ENCODE results near the gene QPRT.

DNA sequence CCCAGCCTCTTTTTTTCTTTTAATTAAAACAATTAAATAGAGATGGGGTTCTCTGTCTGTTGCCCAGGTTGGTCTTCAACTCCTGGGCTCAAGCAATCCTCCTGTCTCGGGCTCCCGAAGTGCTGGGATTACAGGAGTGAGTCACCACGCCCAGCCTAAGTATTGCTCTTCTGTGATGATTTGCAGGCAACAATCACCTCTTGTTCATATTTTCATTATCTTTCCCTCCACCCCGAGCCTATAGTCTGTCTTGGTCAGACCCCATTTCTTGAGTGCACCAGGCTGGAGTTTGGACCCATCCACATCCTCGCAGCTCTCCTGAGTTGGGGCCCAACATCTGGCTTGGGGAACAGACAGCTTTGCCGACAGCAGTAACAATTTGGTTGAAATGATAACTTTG lies 20.3 kb upstream of the QPRT start:
- TF ChIP-seq, protein P1, sequence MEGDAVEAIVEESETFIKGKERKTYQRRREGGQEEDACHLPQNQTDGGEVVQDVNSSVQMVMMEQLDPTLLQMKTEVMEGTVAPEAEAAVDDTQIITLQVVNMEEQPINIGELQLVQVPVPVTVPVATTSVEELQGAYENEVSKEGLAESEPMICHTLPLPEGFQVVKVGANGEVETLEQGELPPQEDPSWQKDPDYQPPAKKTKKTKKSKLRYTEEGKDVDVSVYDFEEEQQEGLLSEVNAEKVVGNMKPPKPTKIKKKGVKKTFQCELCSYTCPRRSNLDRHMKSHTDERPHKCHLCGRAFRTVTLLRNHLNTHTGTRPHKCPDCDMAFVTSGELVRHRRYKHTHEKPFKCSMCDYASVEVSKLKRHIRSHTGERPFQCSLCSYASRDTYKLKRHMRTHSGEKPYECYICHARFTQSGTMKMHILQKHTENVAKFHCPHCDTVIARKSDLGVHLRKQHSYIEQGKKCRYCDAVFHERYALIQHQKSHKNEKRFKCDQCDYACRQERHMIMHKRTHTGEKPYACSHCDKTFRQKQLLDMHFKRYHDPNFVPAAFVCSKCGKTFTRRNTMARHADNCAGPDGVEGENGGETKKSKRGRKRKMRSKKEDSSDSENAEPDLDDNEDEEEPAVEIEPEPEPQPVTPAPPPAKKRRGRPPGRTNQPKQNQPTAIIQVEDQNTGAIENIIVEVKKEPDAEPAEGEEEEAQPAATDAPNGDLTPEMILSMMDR (conservative IDR thresholded peaks at IDR 0.05; ENCODE audit: low read depth, low read length): no peak
- TF ChIP-seq EZH2 (IDR thresholded peaks at IDR 0.05; ENCODE audit: borderline replicate concordance, low read depth, low read length, poor library complexity, severe bottlenecking): no peak

Data from A673 (cell line).